Measurements from ENCODE around the gene OGFR. TPM values are rescaled to one million over a fixed set of nuclear protein-coding genes. Genes with fewer than 3 reads are reported as not detected.

OGFR gene
- total RNA-seq, 1 experiment from 2014 or later: 31.0 TPM

DNA sequence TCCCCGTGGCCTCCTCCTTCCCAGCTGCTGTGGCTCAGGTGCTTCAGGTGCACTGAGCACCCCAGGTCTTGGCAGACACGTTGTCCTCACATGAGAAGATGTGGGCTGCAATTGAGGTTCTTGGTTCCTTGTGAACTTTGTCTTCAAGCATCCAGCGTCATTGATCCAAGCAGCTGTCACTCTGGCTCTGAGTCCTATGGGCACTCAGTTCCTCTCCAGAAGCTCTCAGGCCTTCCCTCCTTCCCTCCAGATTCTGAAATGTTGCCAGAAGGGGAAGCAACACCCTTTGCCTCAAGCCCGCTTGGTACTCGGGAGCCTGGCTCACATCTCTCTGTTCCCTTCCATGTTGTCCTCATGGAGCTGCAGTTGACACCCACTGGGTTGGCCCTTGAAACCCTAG is 16.8 kb upstream of the OGFR start:
- peaks cover 4% of the 10 kb centered on the region for H3K36me3 Mint-ChIP-seq (ENCODE audit: insufficient read depth, unreplicated experiment)
- TF ChIP-seq CTCF (IDR thresholded peaks at IDR 0.05; ENCODE audit: unreplicated experiment): no peak
- no peak overlapping the region for H3K4me3 Mint-ChIP-seq (ENCODE audit: unreplicated experiment)
- no peak for DNase-seq (ENCODE audit: unreplicated experiment)
- intact Hi-C loops (cut with micrococcal nuclease): no loop called here
- no peaks in the 10 kb centered on the region for H3K27me3 Mint-ChIP-seq (ENCODE audit: insufficient read depth, unreplicated experiment)
- CTCF ChIA-PET: interaction anchor here (0.8 to 7.8 kb wide), 5 partner anchors 20 to 288 kb away, joined by 3 to 85 read pairs (median 5); no protein-coding TSS in a partner anchor
- no TSS peak for BruUV-seq (replicated peaks)
- no peak overlapping the region for H3K27ac Mint-ChIP-seq (ENCODE audit: low read depth, unreplicated experiment)
- POLR2A ChIA-PET: interaction anchor here (0.9 to 1.5 kb wide), 3 partner anchors 47 to 401 kb away, joined by 3 to 4 read pairs (median 3); partner anchors contain the start of gene RPS21
- H3K4me1 Mint-ChIP-seq (ENCODE audit: insufficient read depth, unreplicated experiment): peaks cover 8% of the 10 kb centered on the region
- no peaks in the 10 kb centered on the region for H3K9me3 Mint-ChIP-seq (ENCODE audit: unreplicated experiment)

- Mint-ChIP-seq H3K27ac (ENCODE audit: low read depth, unreplicated experiment) (no peak overlapping the region), H3K9me3 (ENCODE audit: unreplicated experiment) (no peaks in the 10 kb centered on the region), H3K27me3 (ENCODE audit: insufficient read depth, unreplicated experiment) (no peaks in the 10 kb centered on the region), H3K36me3 (ENCODE audit: insufficient read depth, unreplicated experiment) (peaks cover 5% of the 10 kb centered on the region), H3K4me1 (ENCODE audit: insufficient read depth, unreplicated experiment) (peaks cover 12% of the 10 kb centered on the region), H3K4me3 (ENCODE audit: unreplicated experiment) (no peak overlapping the region)
- POLR2A ChIA-PET: interaction anchor here (0.9 to 1.6 kb wide), 4 partner anchors 15 to 402 kb away, joined by 3 to 7 read pairs (median 4); partner anchors contain the start of gene RPS21
- TF ChIP-seq CTCF (IDR thresholded peaks at IDR 0.05; ENCODE audit: unreplicated experiment): no peak
- no peak for DNase-seq (ENCODE audit: unreplicated experiment)
- intact Hi-C loops (cut with micrococcal nuclease): no loop called here
- BruUV-seq (replicated peaks): no TSS peak
- CTCF ChIA-PET: interaction anchor here (0.6 to 7.8 kb wide), 9 partner anchors 16 to 379 kb away, joined by 3 to 85 read pairs (median 3); no protein-coding TSS in a partner anchor
Observed at GRCh38 chr20:62788607-62789006, 16.0 kb upstream of the OGFR start.

- H3K27me3 Mint-ChIP-seq (ENCODE audit: insufficient read depth, unreplicated experiment): no peaks in the 10 kb centered on the region
- intact Hi-C loops (cut with micrococcal nuclease): no loop called here
- no TSS peak for BruUV-seq (replicated peaks)
Observed at GRCh38 chr20:62790075-62790474, 14.6 kb upstream of the OGFR start.

More at GRCh38 chr20:62790075-62790474, 14.6 kb upstream of the OGFR start:
- no peaks in the 10 kb centered on the region for H3K9me3 Mint-ChIP-seq (ENCODE audit: unreplicated experiment)
- no peak overlapping the region for H3K27ac Mint-ChIP-seq (ENCODE audit: low read depth, unreplicated experiment)
- no peak for TF ChIP-seq CTCF (IDR thresholded peaks at IDR 0.05; ENCODE audit: unreplicated experiment)
- ChIA-PET POLR2A (interaction anchor here (1.2 to 1.9 kb wide), 5 partner anchors 10 to 138 kb away, joined by 4 to 7 read pairs (median 5); partner anchors contain the start of gene NTSR1), CTCF (interaction anchor here (0.6 to 7.8 kb wide), 21 partner anchors 9 to 433 kb away, joined by 3 to 85 read pairs (median 6); no protein-coding TSS in a partner anchor)
- DNase-seq (ENCODE audit: unreplicated experiment): no peak
- H3K4me1 Mint-ChIP-seq (ENCODE audit: insufficient read depth, unreplicated experiment): peaks cover 12% of the 10 kb centered on the region
- no peak overlapping the region for H3K4me3 Mint-ChIP-seq (ENCODE audit: unreplicated experiment)
- peaks cover 5% of the 10 kb centered on the region for H3K36me3 Mint-ChIP-seq (ENCODE audit: insufficient read depth, unreplicated experiment)
